GM21526 (cell line): Measurements from ENCODE around the gene CHRM3.
"Not testable (repeated sequence)": the region's sequence is repeated elsewhere in the genome, so short reads cannot be mapped to it uniquely, and the experiment has no call there.

ENCODE experiments used
- ATAC-seq: cut with Tn5 transposase; IDR thresholded peaks from one replicate; pipeline ENCODE4 v1.9.1; 2021; ENCODE audit warnings: moderate library complexity; ENCODE audit not compliant: unreplicated experiment, low FRiP score

CHRM3 gene

DNA sequence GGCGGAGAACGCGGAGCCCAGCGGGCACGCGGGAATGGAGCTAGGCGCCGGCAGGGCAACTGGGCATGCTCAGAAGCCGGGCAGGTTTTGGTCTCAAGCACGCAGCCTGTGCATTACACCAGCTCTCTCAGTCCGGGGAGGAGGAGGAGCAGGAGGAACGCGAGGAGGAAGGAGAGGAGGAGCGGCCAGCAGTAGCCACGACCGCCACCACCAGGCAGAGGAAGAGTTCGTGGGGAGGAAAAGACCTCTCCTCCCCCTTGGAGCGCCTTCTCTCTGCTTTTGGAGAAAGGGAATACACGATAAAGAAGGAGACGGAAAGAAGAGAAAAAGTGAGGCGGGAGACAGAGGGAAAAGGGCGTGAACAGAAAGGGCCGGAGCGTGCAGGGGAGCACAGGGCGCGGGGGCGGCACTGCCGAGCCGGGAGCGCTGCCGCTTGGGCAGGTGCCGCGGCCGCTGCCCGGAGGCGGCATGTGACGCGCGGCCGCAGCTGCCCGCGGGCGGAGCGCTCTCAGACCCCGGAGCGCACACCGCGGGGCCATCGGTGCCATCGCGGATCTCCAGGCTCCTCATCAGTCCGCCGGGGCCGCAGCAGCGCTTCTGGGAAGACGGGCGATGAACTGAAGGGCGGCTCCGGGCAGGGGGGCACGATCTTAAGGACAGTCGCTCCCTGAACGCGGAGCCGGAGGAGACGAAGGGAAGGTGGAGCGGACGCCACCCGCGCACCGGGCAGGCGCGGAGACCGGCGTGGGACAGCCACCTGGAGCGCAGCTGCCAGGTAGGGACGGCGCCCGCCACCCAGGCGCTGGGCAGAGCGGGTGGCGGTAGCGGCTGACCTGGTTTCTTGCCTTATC, at the start of gene CHRM3:
Gene CHRM3, plus strand, starts transcription at position 116 of the 851 bp plus-strand sequence. CDS start 520,884 bp downstream, outside the sequence.
- no peak for ATAC-seq

DNA sequence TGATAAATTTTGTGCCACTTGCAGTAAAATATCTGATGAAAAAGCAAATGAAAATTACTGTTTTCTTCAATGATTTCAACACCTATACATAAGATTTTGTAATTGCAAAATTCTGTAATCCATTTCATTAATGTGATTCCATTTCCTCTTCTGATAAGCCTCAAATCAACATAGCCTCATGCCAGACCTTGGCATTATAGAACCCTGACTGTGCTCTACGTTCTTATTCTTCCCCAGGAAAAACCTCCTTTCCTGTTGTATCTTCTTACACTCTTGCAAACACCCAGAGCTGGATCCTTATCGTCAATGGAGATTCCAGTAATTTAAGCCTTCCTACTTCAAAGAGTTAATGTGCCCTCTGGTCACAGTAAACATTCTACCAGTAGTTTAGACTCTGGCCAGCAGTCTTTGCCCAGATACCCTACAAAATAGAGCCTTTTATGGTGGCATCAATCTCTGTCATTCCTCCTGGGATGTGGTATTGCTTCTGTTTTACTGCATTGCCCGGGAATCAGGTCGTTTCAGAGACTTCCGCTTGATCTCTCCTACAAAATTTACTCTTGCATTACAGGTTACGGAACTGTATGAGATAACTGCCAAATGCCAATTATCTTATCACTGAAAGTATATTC, 48.5 kb upstream of the CHRM3 start:
- ATAC-seq, result no peak

DNA sequence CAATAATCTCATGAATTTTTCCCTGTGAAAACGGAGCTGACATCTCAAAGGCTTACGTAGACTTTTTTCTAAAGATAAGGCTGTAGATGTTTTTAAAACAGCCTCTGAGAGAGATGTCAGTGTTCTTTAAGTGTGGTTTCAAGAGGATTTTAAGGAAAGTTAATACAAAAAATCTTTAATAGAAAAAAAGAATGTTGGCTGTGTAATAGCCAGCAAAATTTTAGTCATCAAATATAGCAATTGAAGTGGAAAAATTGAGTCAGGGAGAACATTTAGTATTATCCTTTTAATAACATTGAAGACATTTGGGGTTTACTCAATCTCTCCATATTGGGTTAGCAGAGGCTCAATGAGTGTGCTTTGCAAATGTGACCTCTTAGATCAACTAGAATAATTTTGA, 38.6 kb upstream of the CHRM3 start:
- ATAC-seq, result no peak

DNA sequence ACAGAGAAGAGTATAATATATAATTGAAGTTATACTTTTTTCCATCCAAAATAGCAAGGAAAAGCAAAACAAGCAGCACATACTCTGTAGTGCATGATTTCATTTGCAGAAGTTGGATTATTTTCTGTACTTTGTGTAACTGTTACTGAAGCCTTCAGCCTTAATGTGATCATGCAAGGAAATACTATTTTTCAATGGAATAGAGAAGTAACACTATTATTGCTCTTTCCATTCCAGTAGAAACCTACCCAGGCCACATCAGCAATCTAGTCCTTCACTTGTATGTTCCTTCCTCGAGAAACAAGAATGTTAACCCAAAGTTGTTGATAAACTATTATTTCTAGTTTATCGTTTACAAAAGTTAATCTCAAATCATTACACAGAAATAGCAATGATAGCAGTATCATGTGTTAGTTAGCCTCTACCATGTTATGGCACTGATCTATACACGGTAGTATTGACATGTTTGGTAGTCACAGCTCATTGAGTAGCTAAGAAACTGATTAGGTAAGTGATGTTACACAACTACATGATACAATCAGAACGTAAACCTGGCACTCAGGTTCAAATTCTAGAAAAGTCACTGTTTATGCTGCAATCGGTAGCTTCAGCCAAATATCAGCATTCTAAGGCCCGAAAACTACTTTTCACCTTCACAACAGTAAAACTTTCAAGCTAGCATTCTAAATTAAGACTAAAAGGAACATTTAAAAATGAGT, 37.6 kb upstream of the CHRM3 start:
- no peak for ATAC-seq

DNA sequence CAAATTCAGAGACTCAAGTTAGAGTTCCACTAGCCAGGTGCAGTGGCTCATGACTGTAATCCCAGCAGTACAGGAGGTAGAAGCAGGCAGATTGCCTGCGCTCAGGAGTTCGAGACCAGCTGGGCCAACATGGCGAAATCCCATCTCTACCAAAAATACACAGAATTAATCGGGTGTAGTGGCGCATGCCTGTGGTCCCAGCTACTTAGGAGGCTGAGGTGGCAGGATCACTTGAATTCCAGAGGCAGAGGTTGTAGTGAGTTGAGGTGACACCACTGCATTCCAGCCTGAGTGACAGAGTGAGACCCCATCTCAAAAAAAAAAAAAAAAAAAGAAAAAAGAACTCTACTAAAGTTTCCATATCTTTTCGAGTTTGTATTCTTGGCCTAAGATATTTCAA, 36.7 kb upstream of the CHRM3 start:
- ATAC-seq, result no peak

DNA sequence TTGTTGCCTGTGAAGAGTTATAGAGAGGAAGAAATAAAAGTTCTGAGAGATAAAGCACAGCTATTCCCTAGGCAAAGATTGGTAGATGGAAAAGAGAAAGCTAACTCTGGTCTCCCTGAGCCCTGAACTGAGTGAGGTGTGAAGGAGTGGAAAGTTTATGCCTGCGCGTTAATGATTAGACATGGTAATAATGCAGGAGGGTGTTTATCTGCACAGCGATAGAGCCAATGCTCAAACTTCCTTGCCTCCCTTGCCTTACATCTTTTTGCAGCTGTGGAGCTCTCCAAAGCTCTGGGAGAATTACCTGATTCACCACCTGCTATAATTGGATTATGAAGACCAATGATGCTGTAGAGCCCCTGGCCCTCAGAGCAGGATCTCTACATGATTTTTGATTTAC, 32.8 kb upstream of the CHRM3 start:
- ATAC-seq, result no peak

DNA sequence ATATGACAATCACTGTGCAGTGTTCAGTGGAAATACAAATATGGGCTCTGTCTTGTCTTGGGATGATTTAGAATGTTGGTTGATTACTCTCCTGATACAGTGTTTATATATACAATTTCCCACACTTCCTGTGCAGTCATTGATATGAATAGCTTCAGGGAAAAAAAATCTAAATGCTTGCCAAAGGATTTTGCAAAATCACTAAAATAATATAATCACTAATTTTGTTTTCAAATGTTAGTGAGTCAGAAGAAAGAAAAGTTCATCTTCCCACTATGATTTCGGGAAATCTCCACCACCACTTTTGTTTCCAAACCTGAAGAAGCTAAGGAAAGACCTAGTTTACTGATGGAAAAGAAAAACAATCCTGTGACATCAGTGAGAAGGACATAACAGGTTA, 32.1 kb upstream of the CHRM3 start:
- no peak for ATAC-seq

DNA sequence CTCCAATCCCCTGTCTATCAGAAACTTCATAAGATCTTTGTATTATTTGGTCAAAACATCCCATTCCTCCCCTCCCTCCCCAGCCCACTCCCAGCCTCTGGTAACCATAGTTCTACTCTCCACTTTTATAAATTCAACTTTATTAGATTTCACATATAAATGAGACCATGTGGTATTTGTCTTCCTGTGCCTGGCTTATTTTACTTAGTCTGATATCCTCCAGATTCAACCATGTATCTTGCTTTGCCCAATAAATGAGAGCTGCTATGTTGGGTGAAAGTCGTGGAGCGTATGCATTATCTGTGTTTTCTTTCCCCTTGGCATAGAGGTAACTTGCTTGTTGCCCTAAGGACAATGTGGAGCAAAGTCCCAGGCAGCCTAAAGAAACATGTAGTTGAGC, 28.5 kb upstream of the CHRM3 start:
- ATAC-seq, result no peak

DNA sequence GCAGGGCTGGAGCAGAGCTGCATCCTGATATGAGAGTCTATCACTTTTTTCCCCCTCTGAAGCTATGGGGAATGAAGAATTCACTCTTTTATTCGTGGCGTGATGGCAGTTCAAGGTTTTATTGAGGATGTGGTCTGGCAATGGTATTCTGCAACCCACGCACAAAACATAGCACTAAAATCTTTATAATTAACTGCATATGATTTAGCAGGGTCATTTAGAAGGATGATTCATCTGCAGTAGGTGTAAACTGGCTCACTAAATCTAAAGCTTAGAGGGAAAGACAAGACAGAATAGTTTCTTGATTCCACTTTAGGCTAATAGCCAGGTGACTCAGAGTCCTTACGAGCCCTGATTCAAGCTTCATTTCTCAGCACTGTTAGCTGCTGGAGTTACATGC, 25.0 kb upstream of the CHRM3 start:
- ATAC-seq, result no peak

DNA sequence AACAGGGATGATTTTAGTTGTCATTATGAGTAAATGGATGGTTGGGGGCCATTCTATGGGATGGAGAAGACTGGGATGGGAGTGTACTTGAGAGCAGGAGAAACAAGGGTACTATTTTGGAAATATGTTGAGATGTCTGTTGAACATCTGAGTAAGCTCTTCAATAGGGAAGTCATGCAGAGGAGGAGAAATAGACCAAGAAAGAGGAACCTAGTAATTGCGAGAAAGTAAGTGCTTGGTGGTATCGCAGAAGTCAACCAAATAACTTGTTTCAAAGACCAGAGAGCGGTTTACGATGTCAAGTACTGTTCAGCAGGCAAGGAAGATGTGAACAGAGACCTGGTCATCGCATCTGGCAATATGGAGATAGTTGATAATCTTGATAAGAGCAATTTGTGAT, 22.4 kb upstream of the CHRM3 start:
- ATAC-seq, result no peak

DNA sequence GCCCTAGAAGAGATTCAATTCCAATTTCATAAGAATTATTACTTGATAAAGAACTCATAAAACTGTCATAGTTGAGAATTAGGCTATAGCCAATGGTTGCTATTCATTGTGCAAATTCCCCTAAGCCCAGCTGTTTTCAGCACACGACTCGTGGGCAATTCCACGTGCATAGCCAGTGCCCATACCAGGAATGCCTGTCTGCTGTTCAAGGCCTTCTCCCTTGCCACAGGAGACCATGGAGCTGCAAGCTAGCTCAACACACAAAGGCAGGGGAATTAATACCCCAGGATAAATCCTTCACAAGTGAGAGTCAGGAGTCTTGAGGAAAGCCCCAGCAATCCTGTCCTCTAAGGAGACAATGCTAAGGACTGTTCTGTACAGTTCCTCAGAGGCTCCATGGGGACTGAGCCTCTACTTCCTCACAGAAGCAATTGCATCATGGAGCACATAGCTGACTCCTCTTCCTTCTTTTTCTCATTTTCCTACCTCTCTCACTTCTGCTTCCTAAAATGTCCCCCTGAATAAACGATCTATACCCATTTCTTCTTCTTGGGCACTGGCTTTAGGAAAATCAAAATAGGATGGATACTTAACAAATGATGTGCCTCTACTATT, 19.1 kb upstream of the CHRM3 start:
- no peak for ATAC-seq

DNA sequence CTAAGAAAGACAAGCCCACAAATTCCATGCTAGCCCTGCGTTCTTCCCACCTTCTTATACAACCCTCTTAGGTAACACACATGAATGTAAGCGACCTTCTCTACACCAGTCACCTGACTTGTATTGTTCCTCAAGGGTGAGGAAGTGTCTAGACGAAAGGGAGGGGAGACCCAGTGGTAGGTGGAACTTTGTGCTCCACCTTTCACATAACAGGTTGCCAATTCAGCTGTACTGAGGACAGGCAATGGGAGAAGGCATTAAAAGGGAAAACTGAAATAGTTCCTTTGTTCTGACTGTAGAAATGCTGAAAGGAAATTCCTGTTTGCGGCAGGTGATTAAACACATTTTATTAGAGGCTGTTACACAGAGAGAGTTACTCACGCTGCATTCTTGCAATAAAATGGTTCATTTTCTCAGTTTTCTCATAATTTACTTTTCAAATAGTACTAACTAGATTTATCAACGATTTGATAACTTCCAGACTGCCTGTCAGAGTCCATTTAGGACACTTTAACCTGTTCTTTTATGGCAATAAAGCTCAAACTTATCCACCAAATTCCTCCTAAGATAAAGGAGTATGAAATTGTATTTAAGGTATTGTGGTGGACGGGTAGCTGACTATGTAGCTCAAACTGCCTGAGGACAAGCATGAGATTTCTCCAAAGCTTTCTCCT, 17.8 kb upstream of the CHRM3 start:
- ATAC-seq, result no peak

DNA sequence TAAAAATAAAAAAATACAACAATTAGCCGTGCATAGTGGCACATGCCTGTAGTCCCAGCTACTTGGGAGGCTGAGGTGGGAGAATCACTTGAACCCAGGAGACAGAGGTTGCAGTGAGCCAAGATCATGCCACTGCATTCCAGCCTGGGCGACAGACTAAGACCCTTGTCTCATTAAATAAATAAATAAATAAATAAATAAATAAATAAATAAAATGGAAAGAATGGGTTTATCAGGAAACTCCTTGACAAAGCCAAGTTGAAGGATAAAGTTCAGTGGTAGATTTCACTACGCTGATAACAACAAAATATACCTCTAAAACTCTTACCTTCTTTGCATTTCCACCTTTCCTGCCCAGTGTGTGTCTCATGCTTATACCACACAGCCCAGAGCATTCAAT, 15.5 kb upstream of the CHRM3 start:
- not testable (repeated sequence) for ATAC-seq

DNA sequence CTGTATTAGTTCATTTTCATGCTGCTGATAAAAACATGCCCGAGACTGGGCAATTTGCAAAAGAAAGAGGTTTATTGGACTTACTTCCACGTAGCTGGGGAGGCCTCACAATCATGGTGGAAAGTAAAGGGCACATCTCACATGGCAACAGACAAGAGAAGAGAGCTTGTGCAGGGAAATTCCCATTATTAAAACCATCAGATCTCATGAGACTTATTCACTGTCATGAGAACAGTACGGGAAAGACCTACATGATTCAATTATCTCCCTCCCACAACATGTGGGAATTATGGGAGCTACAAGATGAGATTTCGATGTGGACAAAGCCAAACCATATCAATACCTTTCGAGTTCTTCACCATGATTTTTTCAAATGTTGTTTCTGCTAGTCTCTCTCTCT, 3.7 kb upstream of the CHRM3 start:
- no peak for ATAC-seq

DNA sequence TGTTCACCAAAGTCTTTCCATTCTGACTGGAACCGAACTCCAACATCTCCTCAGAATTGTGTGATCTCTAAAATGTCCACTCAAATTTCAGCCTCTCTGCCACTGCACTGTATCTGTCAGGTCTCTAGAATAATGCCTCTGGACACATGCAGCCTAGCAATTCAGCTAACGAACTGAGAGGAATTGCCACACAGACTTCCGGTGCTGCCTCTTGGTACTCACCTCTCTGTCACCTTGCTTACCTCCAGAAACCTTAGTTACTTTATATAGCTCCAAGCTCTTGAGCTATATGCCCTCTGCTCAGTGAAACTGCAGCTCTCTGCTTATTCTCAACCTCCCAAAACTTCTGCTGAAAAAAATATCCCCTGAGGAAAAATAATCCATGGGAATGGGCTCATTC, 2.7 kb upstream of the CHRM3 start:
- no peak for ATAC-seq

DNA sequence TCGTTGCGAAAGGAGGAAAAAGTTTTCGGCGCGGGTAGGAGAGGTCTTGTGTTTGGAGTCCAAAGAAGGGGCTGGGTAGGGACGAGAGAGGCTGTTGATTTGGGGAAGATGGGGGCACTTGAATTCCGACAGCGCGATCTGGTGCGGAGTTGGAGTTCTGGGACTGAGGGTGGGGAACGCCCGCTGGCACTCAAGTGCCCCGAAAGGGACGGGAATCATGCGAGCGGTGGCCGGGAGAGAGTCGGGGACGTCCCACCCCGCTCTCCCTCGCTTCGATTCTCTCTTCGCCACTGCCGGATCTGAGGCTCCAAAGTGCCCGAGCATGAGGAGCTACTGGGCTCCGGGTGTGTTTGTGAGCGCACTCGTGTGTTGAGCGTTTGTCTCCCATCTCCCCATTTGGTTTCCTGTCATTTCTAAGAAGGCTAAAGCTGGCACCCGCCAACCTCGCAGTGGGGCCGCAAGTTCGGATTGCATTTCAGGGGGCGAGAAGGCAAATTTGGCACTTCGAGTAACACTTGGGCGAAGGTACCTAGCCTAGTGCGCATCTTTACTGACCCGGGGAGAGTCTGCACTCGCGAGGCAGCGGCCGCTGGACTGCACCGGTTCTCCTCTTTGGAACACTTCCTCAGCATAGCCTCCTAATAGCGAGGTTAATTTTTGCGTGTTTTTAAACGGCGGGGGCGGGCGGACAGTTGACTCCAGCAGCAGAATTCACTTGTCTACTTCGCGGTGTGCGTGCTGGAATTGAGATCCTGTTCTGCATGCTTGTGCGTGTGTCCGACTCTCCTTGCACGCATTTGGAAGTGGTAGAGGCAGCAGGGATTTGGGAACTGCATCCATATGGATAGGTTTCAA, 1.2 kb downstream of the CHRM3 start:
- no peak for ATAC-seq

DNA sequence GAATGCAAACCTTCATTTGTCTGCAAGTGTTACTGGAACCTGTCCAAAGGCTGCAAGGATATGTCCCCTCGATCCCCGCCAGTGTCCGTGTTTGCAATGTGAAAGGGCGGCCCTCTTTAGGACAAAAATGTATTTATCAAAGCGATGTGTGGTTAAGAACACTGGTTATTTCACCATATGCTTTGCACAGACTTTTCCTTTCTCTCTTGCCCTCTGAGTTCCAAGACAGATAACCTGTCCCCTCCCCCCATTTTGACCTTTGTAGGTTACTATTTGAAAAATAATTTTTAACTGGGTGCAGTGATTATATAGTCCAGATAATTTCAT, 1.8 kb downstream of the CHRM3 start:
- ATAC-seq, result no peak

DNA sequence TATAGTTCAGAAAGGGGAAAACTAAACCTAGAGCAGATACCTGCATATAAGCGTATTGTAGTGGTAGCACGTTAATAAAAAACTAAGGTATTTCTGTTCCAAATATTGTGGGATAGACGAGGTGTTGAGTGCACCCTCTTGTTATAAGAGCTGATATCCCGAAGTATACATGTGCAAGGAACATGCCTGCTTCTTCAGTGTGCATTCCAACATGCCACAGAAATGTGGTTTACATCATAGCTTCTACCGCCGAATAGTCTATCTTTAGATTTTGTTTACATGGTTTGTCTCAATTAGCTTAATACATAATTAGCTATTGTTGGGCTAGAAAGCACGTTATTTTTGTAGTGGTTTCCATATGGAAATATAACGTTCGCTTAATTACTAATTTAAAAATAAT, 2.2 kb downstream of the CHRM3 start:
- no peak for ATAC-seq

DNA sequence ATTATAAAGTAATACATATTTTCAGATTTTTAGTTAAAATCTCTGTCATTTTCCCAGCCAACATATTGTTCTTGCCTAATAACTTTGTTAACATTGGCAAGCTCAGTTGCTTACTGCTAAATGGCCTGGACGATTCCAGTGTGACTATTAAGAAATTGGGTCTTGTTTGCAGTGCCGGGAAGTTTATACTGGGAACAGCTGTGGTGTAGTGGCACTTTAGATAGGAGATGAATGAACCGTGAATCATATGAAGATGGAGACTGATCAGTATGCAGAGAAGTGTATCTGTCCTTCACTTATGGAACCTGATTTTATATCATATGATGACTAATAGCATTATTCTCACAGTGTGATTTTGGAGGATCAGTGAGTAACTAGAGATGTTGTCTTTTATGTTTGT, 3.3 kb downstream of the CHRM3 start:
- no peak for ATAC-seq

DNA sequence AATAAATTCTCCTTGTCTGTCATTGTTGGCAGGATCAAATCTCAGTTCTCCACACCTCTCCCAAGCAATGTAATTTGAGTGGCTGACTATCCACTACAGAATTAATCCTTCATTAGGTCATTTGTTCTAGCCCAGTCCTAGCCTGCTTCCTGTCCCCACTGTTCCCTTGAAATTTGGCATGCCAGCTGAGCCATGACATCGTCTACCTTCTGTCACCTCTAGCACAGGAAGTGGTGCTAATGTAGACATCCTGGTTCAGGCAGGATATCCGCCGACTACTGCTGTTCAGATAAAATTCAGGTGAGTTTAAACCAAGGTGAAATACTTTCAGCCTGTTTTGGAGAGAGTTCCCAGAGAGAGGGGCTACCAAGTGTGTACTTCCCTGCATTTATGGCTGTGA, 5.9 kb downstream of the CHRM3 start:
- ATAC-seq, result no peak
